Activated T-helper 2 cell treated with anti-CD3 and anti-CD28 coated beads, Interferon-gamma antibody, Interleukin-2, Interleukin-4, amounts not matched to agents 10 μg/mL and 5 μg/mL and 100 μg/mL, durations not matched to agents 14 hours and 24 hours and 36 hours (primary cell): ENCODE data around the gene VPS41. TPM values are rescaled to one million over a fixed set of nuclear protein-coding genes. Genes with fewer than 3 reads are reported as not detected.
"Not testable (repeated sequence)": the region's sequence is repeated elsewhere in the genome, so short reads cannot be mapped to it uniquely, and the experiment has no call there.

Experiments
- DNase-seq: peaks from one replicate; pipeline ENCODE4 v3.0.0; 2021; ENCODE audit warnings: low spot score
- H3K27ac Mint-ChIP-seq: one replicate; pipeline ENCODE4 v1.8.0; 2021; ENCODE audit warnings: mixed read lengths
- H3K27me3 Mint-ChIP-seq: one replicate; pipeline ENCODE4 v1.8.0; 2021; ENCODE audit warnings: low read depth, mixed read lengths
- H3K36me3 Mint-ChIP-seq: one replicate; pipeline ENCODE4 v1.8.0; 2021; ENCODE audit warnings: low read depth, mixed read lengths
- H3K4me1 Mint-ChIP-seq: one replicate; pipeline ENCODE4 v1.8.0; 2021; ENCODE audit warnings: low read depth, mixed read lengths
- H3K4me3 Mint-ChIP-seq: one replicate; pipeline ENCODE4 v1.8.0; 2021; ENCODE audit warnings: low read depth, mild to moderate bottlenecking, moderate library complexity, mixed read lengths
- H3K9me3 Mint-ChIP-seq: one replicate; pipeline ENCODE4 v1.8.0; 2021; ENCODE audit warnings: mixed read lengths
- intact Hi-C: fragments of 100-400 bp; cut with micrococcal nuclease; formaldehyde crosslinking; loops from one replicate; pipeline ENCODE4 v1.15.1; 2023
- total RNA-seq: library from RNA; stranded (reverse); gene quantifications from 2 replicates; pipeline ENCODE4 v1.2.3, GENCODE V29; 2022

The VPS41 gene
- total RNA-seq, 1 donor from 2014 or later = 59.9 TPM

- Mint-ChIP-seq H3K36me3 (peaks cover 10% of the 10 kb centered on the region), H3K4me1 (peaks cover 3% of the 10 kb centered on the region), H3K4me3 (no peak overlapping the region), H3K27ac (no peak overlapping the region), H3K9me3 (no peaks in the 10 kb centered on the region), H3K27me3 (no peaks in the 10 kb centered on the region)
- no peak for DNase-seq
- intact Hi-C loops = no loop called here
Observed at GRCh38 chr7:38872202-38872601, 36.8 kb downstream of the VPS41 start.

DNA sequence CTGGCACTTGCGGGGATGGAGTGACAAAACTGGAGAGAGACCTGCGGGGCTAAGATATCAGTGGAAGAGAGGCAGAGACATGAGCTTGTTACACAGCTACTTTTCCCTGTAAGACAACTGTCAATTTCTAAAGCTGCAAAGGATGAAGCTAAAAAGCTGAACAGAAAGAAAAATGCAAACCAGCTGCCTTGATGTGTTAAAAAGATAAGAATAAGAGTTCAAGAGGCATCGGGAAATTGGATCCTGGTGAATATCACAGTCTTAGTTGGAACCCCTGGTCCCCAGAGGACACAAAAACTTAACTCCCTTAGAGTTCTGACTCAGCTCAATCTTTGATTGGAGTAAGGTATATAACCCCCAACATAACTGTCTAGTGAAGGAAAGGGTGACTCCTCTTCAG, 38.8 kb downstream of the VPS41 start:
- Mint-ChIP-seq H3K4me3 (no peak overlapping the region), H3K36me3 (peaks cover 10% of the 10 kb centered on the region), H3K4me1 (peaks cover 3% of the 10 kb centered on the region), H3K27ac (no peak overlapping the region), H3K27me3 (no peaks in the 10 kb centered on the region), H3K9me3 (no peaks in the 10 kb centered on the region)
- DNase-seq = no peak
- intact Hi-C loops = no loop called here

DNA sequence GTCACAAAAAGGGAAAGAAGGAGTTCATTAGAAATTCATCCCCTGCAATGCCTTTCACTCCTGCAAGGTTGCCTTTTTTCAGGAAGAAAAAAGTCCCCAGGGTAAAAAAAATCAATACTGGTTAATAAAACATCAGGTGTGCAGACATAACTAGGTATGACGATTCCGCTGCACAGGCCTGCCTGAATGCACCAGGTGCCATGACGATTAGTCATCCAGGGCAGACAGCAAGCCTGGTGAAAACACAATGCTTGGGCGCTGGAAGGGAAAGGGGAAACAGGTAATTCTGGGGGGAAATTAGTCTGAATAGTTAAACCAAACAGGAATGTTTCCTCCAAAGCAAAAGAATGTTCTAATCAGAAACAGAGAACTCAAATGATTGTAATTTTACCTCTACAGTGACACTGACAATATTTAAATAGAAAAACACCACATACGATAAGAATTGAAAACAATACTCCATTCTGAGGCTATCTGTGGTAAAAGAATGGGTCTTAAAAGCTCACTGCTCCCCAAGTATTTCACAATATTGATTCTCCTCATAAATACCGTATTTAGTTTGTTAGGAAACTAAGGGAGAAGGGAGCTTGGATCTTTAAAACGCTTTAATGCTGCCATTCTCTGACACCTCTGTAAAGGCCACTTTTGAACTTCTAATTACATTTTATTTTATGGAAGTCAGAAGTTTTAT, 45.2 kb downstream of the VPS41 start:
- Mint-ChIP-seq H3K9me3 (no peaks in the 10 kb centered on the region), H3K4me3 (no peak overlapping the region), H3K4me1 (no peaks in the 10 kb centered on the region), H3K36me3 (peaks cover 14% of the 10 kb centered on the region), H3K27ac (no peak overlapping the region), H3K27me3 (no peaks in the 10 kb centered on the region)
- DNase-seq = no peak
- intact Hi-C loops = no loop called here

DNA sequence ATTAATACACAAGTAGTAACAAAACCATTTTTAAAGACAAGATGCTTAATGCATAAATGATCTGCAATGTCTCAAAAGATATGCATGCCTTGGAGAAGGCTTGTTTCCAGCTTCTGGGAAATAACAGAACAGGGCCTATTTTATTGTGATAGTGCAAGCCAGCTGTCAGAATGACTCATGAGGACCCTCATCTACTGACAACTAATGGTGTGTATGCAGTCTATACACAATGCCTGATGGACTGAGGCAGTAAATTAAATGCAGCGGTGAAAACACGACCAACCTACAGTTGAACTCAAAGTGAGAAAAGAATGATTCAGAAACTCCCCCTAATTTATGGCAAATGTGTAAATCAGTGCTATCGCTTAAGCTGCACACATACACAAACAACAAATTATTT, 46.3 kb downstream of the VPS41 start:
- Mint-ChIP-seq H3K36me3 (peaks cover 14% of the 10 kb centered on the region), H3K9me3 (no peaks in the 10 kb centered on the region), H3K27me3 (no peaks in the 10 kb centered on the region), H3K27ac (no peak overlapping the region), H3K4me1 (no peaks in the 10 kb centered on the region), H3K4me3 (no peak overlapping the region)
- intact Hi-C loops = no loop called here
- DNase-seq = no peak

DNA sequence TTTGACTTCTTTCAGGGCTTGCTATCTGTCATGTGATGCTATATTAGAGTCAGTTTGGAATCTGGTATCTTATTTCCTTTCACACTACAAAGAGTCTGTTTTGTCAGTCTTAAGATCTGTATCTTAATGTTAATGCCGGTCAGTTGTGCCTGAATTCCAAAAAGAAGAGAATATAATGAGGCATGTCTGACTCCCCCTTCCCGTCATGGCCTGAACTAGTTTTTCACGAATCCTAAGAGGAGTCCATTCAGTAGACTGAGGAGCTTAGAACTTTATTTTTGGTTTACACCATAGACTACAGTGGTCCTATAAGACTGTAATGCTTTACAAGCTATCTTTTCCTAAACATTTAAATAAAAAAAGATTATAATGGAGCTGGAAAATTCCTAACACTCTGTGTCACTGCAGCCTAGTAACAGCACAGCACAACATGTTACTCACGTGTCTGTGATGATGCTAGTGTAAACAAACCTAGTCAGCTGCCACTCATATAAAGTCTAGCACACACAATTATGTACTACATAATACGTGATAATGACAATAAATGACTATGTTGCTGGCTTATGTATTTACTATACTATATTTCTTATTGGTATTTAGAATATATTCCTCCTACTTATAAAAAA, 50.6 kb downstream of the VPS41 start:
- intact Hi-C loops = no loop called here
- H3K4me1 Mint-ChIP-seq = peaks cover 3% of the 10 kb centered on the region
- DNase-seq = no peak

DNA sequence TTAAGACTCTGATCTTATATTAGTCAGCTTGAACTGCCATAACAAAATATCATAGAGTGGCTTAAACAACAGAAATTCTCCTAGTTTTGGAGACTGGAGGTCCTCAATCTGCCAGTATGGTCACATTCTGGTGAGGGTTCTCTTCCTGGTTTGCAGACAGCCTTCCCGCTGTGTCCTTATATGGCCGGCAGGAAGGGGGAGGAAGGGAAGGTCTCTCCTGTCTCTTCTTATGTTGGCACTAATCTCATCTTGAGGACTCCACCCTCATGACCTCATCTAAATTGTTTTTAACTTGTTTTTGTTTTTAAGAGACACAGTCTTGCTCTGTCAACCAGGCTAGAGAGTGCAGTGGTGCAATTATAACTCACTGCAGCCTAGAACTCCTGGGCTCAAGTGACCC, 53.1 kb downstream of the VPS41 start:
- no peak overlapping the region for H3K4me3 Mint-ChIP-seq
- intact Hi-C loops = no loop called here

More for the DNA sequence above, 50.6 kb downstream of the VPS41 start:
- Mint-ChIP-seq H3K27me3 (no peaks in the 10 kb centered on the region), H3K36me3 (peaks cover 16% of the 10 kb centered on the region), H3K4me3 (no peak overlapping the region), H3K9me3 (no peaks in the 10 kb centered on the region), H3K27ac (no peak overlapping the region)

DNA sequence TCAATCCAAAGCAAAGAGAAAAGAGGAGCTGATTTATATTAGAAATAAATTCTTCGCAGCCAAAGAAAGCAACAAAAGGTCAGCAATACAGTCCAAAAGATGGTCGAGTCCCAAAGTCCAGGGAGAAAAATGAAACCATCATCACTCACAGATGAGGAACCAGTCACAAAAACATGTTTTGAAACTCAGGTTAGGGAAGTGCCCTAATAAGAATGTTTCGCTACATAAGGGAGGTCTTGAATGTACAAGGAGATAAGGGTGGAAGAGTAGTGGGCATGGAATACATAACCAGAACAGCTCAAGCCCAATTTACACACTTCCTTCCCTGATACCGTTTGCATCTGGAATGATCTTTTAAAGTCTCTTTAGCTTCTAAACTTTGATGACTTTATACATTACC, 53.6 kb downstream of the VPS41 start:
- intact Hi-C loops = no loop called here
- Mint-ChIP-seq H3K4me1 (peaks cover 3% of the 10 kb centered on the region), H3K4me3 (no peak overlapping the region), H3K27me3 (no peaks in the 10 kb centered on the region), H3K27ac (no peak overlapping the region), H3K9me3 (no peaks in the 10 kb centered on the region), H3K36me3 (peaks cover 2% of the 10 kb centered on the region)
- DNase-seq = no peak

More for the DNA sequence above, 53.1 kb downstream of the VPS41 start:
- peaks cover 5% of the 10 kb centered on the region for H3K36me3 Mint-ChIP-seq
- DNase-seq = no peak
- no peak overlapping the region for H3K27ac Mint-ChIP-seq
- H3K9me3 Mint-ChIP-seq = no peaks in the 10 kb centered on the region
- H3K4me1 Mint-ChIP-seq = peaks cover 3% of the 10 kb centered on the region
- no peaks in the 10 kb centered on the region for H3K27me3 Mint-ChIP-seq

GRCh38 chr7:38854947-38855346, 54.0 kb downstream of the VPS41 start:
- H3K4me1 Mint-ChIP-seq, H3K36me3 Mint-ChIP-seq, DNase-seq, intact Hi-C loops, H3K4me3 Mint-ChIP-seq, H3K27me3 Mint-ChIP-seq, H3K9me3 Mint-ChIP-seq, H3K27ac Mint-ChIP-seq: not testable (repeated sequence)

DNA sequence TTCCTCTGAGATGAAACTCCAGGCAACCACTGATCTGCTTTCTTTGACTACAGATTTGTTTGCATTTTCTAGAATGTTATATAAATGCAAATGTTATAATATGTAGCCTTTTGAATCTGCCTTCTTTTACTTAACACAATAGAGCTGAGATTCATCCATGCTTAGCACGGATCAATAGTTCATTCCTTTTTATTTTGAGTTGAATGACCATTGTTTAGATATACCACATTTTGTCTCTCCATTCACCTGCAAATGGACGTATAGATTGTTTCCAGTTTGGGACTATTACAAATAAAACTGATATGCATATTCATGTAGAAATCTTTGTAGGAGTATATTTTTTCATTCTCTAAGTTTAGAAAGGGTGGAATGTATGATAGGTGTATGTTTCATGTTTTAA, 57.7 kb downstream of the VPS41 start:
- intact Hi-C loops = no loop called here
- Mint-ChIP-seq H3K36me3 (peaks cover 2% of the 10 kb centered on the region), H3K9me3 (no peaks in the 10 kb centered on the region)

DNA sequence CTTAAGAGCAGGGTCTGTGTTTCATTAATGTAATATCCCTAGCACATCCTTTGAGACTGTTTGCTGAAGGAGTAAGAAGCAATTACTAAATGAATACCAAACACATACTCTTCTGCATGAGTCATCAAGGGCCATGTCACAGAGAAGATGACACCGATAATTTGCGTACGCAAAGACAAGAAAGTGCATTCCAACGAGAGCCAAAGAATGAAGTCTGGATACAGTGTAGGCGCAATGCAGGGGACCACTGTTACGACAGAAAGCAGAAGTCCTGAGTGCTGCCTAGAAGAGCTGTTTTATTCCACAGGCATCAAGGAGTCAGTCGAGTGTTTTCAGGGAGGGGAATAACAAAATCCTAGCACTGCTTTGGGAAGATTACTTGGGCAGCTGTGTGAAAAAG, 62.7 kb downstream of the VPS41 start:
- H3K27ac Mint-ChIP-seq = no peak overlapping the region
- H3K36me3 Mint-ChIP-seq = no peaks in the 10 kb centered on the region
- no peaks in the 10 kb centered on the region for H3K27me3 Mint-ChIP-seq
- H3K9me3 Mint-ChIP-seq = no peaks in the 10 kb centered on the region
- DNase-seq = no peak
- no peak overlapping the region for H3K4me3 Mint-ChIP-seq
- intact Hi-C loops = no loop called here
- no peaks in the 10 kb centered on the region for H3K4me1 Mint-ChIP-seq

More for the DNA sequence above, 57.7 kb downstream of the VPS41 start:
- DNase-seq = no peak
- Mint-ChIP-seq H3K27me3 (no peaks in the 10 kb centered on the region), H3K4me1 (peaks cover 3% of the 10 kb centered on the region), H3K27ac (no peak overlapping the region), H3K4me3 (no peak overlapping the region)

- no peaks in the 10 kb centered on the region for H3K27me3 Mint-ChIP-seq
- intact Hi-C loops = no loop called here
- H3K4me3 Mint-ChIP-seq = no peak overlapping the region
- no peaks in the 10 kb centered on the region for H3K9me3 Mint-ChIP-seq
- no peaks in the 10 kb centered on the region for H3K36me3 Mint-ChIP-seq
- H3K27ac Mint-ChIP-seq = no peak overlapping the region
- no peak for DNase-seq
- H3K4me1 Mint-ChIP-seq = peaks cover 3% of the 10 kb centered on the region
Observed at GRCh38 chr7:38844952-38845563, 63.9 kb downstream of the VPS41 start.

DNA sequence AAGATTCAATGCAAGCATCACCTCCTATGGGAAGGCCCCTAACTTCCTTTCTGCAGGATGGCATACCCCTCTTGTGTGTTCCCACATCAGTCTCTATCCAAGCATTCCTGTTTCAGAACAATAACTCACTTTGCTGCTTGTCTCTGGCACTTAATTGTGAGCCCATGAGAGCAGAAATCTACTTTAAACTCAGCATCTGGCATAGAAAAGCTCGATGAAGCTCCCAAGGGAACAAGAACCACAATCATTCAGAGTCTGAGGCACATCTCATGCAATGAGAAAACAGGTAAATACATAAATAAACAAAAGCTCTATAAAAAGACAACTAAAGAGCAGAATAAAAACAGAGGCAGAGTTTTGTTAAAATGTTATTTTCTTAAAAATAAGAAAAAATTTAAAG, 66.2 kb downstream of the VPS41 start:
- H3K4me3 Mint-ChIP-seq = no peak overlapping the region
- no peaks in the 10 kb centered on the region for H3K27me3 Mint-ChIP-seq
- no peaks in the 10 kb centered on the region for H3K9me3 Mint-ChIP-seq
- H3K4me1 Mint-ChIP-seq = peaks cover 3% of the 10 kb centered on the region
- intact Hi-C loops = no loop called here
- H3K36me3 Mint-ChIP-seq = no peaks in the 10 kb centered on the region
- no peak overlapping the region for H3K27ac Mint-ChIP-seq
- DNase-seq = no peak

DNA sequence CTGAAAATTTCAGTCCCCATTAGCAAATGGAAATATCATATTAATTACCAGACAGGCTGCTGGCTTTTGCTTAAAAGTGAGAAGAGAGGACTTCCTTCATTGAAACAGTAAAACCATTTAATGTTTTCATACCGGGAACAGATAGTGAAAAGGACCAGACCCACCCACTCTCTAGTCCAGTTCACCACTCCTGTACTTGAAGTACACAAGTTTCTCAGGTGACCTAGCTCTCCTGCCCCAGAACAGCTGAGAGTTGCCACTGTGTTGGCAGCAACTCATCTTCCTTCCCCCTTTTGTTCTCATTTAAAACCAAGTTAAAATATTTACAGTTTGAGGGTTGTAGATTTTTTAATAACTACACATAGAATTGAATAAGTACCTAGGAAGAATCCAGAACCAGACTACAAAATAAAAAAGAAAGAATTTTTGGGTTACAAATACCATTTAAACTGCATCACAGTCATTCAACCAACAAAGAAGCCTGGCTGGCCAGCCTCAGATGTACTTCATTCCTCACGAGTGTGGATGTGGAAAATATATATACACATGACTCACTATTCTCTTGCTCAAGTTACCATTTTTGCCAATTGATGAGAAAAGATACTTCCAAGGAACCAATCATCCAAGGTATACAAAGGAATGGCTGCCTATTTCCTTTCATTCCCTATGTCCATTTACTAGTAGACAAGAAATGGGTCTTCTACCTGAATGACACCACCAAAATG, 68.1 kb downstream of the VPS41 start:
- Mint-ChIP-seq H3K27me3 (no peaks in the 10 kb centered on the region), H3K36me3 (no peaks in the 10 kb centered on the region), H3K27ac (no peak overlapping the region), H3K4me3 (no peak overlapping the region), H3K4me1 (peaks cover 3% of the 10 kb centered on the region), H3K9me3 (no peaks in the 10 kb centered on the region)
- intact Hi-C loops = no loop called here
- DNase-seq = no peak
